Ishikawa (cell line): ENCODE data around the gene PRIMA1.

Source experiments
- CEBPB ChIP-seq: IDR thresholded peaks from 2 replicates; pipeline ENCODE4 v1.6.1; 2012
- CREB1 ChIP-seq: IDR thresholded peaks from 2 replicates; pipeline ENCODE4 v1.6.1; 2012; ENCODE audit warnings: low read depth
- EP300 ChIP-seq: IDR thresholded peaks from 2 replicates; pipeline ENCODE4 v1.6.1; 2012; ENCODE audit warnings: borderline replicate concordance
- MAX ChIP-seq: IDR thresholded peaks from 2 replicates; pipeline ENCODE4 v1.6.1; 2012
- RAD21 ChIP-seq: IDR thresholded peaks from 2 replicates; pipeline ENCODE4 v1.6.1; 2012; ENCODE audit warnings: low read depth
- REST ChIP-seq: IDR thresholded peaks from 2 replicates; pipeline ENCODE4 v1.6.1; 2012; ENCODE audit warnings: low read depth, mild to moderate bottlenecking
- TAF1 ChIP-seq: IDR thresholded peaks from 2 replicates; pipeline ENCODE4 v1.6.1; 2012; ENCODE audit warnings: low read depth, mild to moderate bottlenecking
- USF1 ChIP-seq: IDR thresholded peaks from 2 replicates; pipeline ENCODE4 v1.6.1; 2012
- YY1 ChIP-seq: IDR thresholded peaks from 2 replicates; pipeline ENCODE4 v1.6.1; 2012; ENCODE audit warnings: low read depth

- no peak for TF ChIP-seq MAX
- TF ChIP-seq CEBPB = no peak
- TF ChIP-seq USF1 = no peak
- no peak for TF ChIP-seq RAD21
- no peak for TF ChIP-seq TAF1
- TF ChIP-seq REST = no peak
- TF ChIP-seq CREB1 = no peak
- TF ChIP-seq YY1 = no peak
- TF ChIP-seq EP300 = no peak
Measured at GRCh38 chr14:93752980-93753561, 35.2 kb downstream of the PRIMA1 start.
